Measurements from ENCODE around the gene CCDC81.

The CCDC81 gene

GRCh38 chr11:86395061-86395551, 20.4 kb downstream of the CCDC81 start:
- Histone ChIP-seq H3K9me3 (replicated peaks in 1 of 2; ENCODE audit: control insufficient read depth in 2 of 2, insufficient read depth in 1 of 2, low read depth in 1 of 2, low read length in 2 of 2) (no peaks in the 10 kb centered on the region), H3K4me1 (ENCODE audit: control insufficient read depth in 2 of 2, insufficient read depth in 1 of 2, low read depth in 1 of 2, low read length in 2 of 2) (peaks cover 0 to 6% of the 10 kb centered on the region in 2 donors), H3K27me3 (ENCODE audit: control insufficient read depth in 3 of 3, insufficient read depth in 3 of 3, low read depth in 1 of 3, low read length in 3 of 3) (no peaks in the 10 kb centered on the region), H3K18ac (ENCODE audit: low read length) (no peak overlapping the region), H2BK15ac (ENCODE audit: low read length) (no peak overlapping the region), H3K27ac (replicated peaks; ENCODE audit: low read length) (no peak overlapping the region), H3K14ac (ENCODE audit: low read length) (no peak overlapping the region), H3K9ac (ENCODE audit: low read depth, low read length, poor library complexity) (no peak overlapping the region), H2BK5ac (ENCODE audit: low read length) (no peak overlapping the region), H2AFZ (ENCODE audit: low read length) (peak overlapping the region; percentile 57), H3K4me3 (ENCODE audit: low read length in 2 of 2) (no peak overlapping the region), H2AK5ac (ENCODE audit: low read depth, low read length) (no peak overlapping the region), H3K4ac (ENCODE audit: low read length) (no peak overlapping the region), H2BK120ac (ENCODE audit: low read depth, low read length) (no peak overlapping the region), H3K23ac (ENCODE audit: low read depth, low read length, poor library complexity) (no peak overlapping the region), H3K36me3 (replicated peaks in 1 of 2; ENCODE audit: control insufficient read depth in 2 of 2, insufficient read depth in 2 of 2, low read length in 2 of 2) (no peaks in the 10 kb centered on the region), H3K4me2 (ENCODE audit: insufficient read depth, low read length, poor library complexity, severe bottlenecking) (no peak overlapping the region), H4K8ac (ENCODE audit: low read depth, low read length) (no peak overlapping the region), H4K91ac (ENCODE audit: low read depth, low read length, poor library complexity) (no peak overlapping the region), H2BK12ac (ENCODE audit: low read length) (no peak overlapping the region), H3K79me1 (ENCODE audit: low read depth, low read length) (no peaks in the 10 kb centered on the region)
- no peak for DNase-seq (ENCODE audit: low spot score)
- no CpG with 5 or more reads among the region's 6 CpGs for WGBS, 2 donors (ENCODE audit: extremely low coverage in 2 of 2, insufficient read length in 2 of 2, insufficient replicate concordance in 1 of 2)

GRCh38 chr11:86396396-86396795, 21.7 kb downstream of the CCDC81 start:
- no peak overlapping the region for H4K8ac ChIP-seq (ENCODE audit: low read depth, low read length)
- no peaks in the 10 kb centered on the region for H3K36me3 ChIP-seq (replicated peaks in 1 of 2; ENCODE audit: control insufficient read depth in 2 of 2, insufficient read depth in 2 of 2, low read length in 2 of 2)
- no peak overlapping the region for H2BK5ac ChIP-seq (ENCODE audit: low read length)
- H3K9ac ChIP-seq (ENCODE audit: low read depth, low read length, poor library complexity), result no peak overlapping the region
- no peak overlapping the region for H3K23ac ChIP-seq (ENCODE audit: low read depth, low read length, poor library complexity)
- peaks cover 0 to 6% of the 10 kb centered on the region in 2 donors for H3K4me1 ChIP-seq (ENCODE audit: control insufficient read depth in 2 of 2, insufficient read depth in 1 of 2, low read depth in 1 of 2, low read length in 2 of 2)
- no peaks in the 10 kb centered on the region for H3K79me1 ChIP-seq (ENCODE audit: low read depth, low read length)
- H3K9me3 ChIP-seq (replicated peaks in 1 of 2; ENCODE audit: control insufficient read depth in 2 of 2, insufficient read depth in 1 of 2, low read depth in 1 of 2, low read length in 2 of 2), result no peaks in the 10 kb centered on the region
- no peak overlapping the region for H3K14ac ChIP-seq (ENCODE audit: low read length)
- no CpG with 5 or more reads among the region's 2 CpGs for WGBS, 2 donors (ENCODE audit: extremely low coverage in 2 of 2, insufficient read length in 2 of 2, insufficient replicate concordance in 1 of 2)
- no peak overlapping the region for H2BK15ac ChIP-seq (ENCODE audit: low read length)
- no peak overlapping the region for H2AFZ ChIP-seq (ENCODE audit: low read length)
- H2BK12ac ChIP-seq (ENCODE audit: low read length), result no peak overlapping the region
- no peak for DNase-seq (ENCODE audit: low spot score)
- no peak overlapping the region for H3K18ac ChIP-seq (ENCODE audit: low read length)
- H3K27me3 ChIP-seq (ENCODE audit: control insufficient read depth in 3 of 3, insufficient read depth in 3 of 3, low read depth in 1 of 3, low read length in 3 of 3), result no peaks in the 10 kb centered on the region
- H3K27ac ChIP-seq (replicated peaks; ENCODE audit: low read length), result no peak overlapping the region
- no peak overlapping the region for H2AK5ac ChIP-seq (ENCODE audit: low read depth, low read length)
- H3K4me3 ChIP-seq (ENCODE audit: low read length in 2 of 2), result no peak overlapping the region
- no peak overlapping the region for H3K4ac ChIP-seq (ENCODE audit: low read length)
- H4K91ac ChIP-seq (ENCODE audit: low read depth, low read length, poor library complexity), result no peak overlapping the region
- no peak overlapping the region for H2BK120ac ChIP-seq (ENCODE audit: low read depth, low read length)
- no peak overlapping the region for H3K4me2 ChIP-seq (ENCODE audit: insufficient read depth, low read length, poor library complexity, severe bottlenecking)

GRCh38 chr11:86397351-86397750, 22.7 kb downstream of the CCDC81 start:
- H2BK15ac ChIP-seq (ENCODE audit: low read length), result no peak overlapping the region

GRCh38 chr11:86398106-86398505, 23.4 kb downstream of the CCDC81 start:
- H3K4me1 ChIP-seq (ENCODE audit: control insufficient read depth in 2 of 2, insufficient read depth in 1 of 2, low read depth in 1 of 2, low read length in 2 of 2), result peaks cover 0 to 6% of the 10 kb centered on the region in 2 donors
- no peak overlapping the region for H4K8ac ChIP-seq (ENCODE audit: low read depth, low read length)
- no peak overlapping the region for H3K14ac ChIP-seq (ENCODE audit: low read length)
- no peak for DNase-seq (ENCODE audit: low spot score)
- no peak overlapping the region for H3K4ac ChIP-seq (ENCODE audit: low read length)
- no peak overlapping the region for H2AK5ac ChIP-seq (ENCODE audit: low read depth, low read length)
- no peak overlapping the region for H3K4me2 ChIP-seq (ENCODE audit: insufficient read depth, low read length, poor library complexity, severe bottlenecking)
- H3K9me3 ChIP-seq (replicated peaks in 1 of 2; ENCODE audit: control insufficient read depth in 2 of 2, insufficient read depth in 1 of 2, low read depth in 1 of 2, low read length in 2 of 2), result no peaks in the 10 kb centered on the region
- H3K27me3 ChIP-seq (ENCODE audit: control insufficient read depth in 3 of 3, insufficient read depth in 3 of 3, low read depth in 1 of 3, low read length in 3 of 3), result no peaks in the 10 kb centered on the region
- H2BK15ac ChIP-seq (ENCODE audit: low read length), result no peak overlapping the region
- WGBS, 2 donors (ENCODE audit: extremely low coverage in 2 of 2, insufficient read length in 2 of 2, insufficient replicate concordance in 1 of 2), result no CpG with 5 or more reads among the region's 3 CpGs
- H3K23ac ChIP-seq (ENCODE audit: low read depth, low read length, poor library complexity), result no peak overlapping the region
- H2AFZ ChIP-seq (ENCODE audit: low read length), result no peak overlapping the region
- H3K18ac ChIP-seq (ENCODE audit: low read length), result no peak overlapping the region
- H4K91ac ChIP-seq (ENCODE audit: low read depth, low read length, poor library complexity), result no peak overlapping the region
- no peak overlapping the region for H3K9ac ChIP-seq (ENCODE audit: low read depth, low read length, poor library complexity)
- H2BK5ac ChIP-seq (ENCODE audit: low read length), result no peak overlapping the region
- no peaks in the 10 kb centered on the region for H3K79me1 ChIP-seq (ENCODE audit: low read depth, low read length)
- H2BK120ac ChIP-seq (ENCODE audit: low read depth, low read length), result no peak overlapping the region
- no peak overlapping the region for H3K4me3 ChIP-seq (ENCODE audit: low read length in 2 of 2)
- H2BK12ac ChIP-seq (ENCODE audit: low read length), result no peak overlapping the region
- H3K36me3 ChIP-seq (replicated peaks in 1 of 2; ENCODE audit: control insufficient read depth in 2 of 2, insufficient read depth in 2 of 2, low read length in 2 of 2), result no peaks in the 10 kb centered on the region
- H3K27ac ChIP-seq (replicated peaks; ENCODE audit: low read length), result no peak overlapping the region

More at GRCh38 chr11:86397351-86397750, 22.7 kb downstream of the CCDC81 start:
- Histone ChIP-seq H4K8ac (ENCODE audit: low read depth, low read length) (no peak overlapping the region), H2BK5ac (ENCODE audit: low read length) (no peak overlapping the region), H3K79me1 (ENCODE audit: low read depth, low read length) (no peaks in the 10 kb centered on the region), H3K14ac (ENCODE audit: low read length) (no peak overlapping the region), H2BK120ac (ENCODE audit: low read depth, low read length) (no peak overlapping the region), H4K91ac (ENCODE audit: low read depth, low read length, poor library complexity) (no peak overlapping the region), H3K4me1 (ENCODE audit: control insufficient read depth in 2 of 2, insufficient read depth in 1 of 2, low read depth in 1 of 2, low read length in 2 of 2) (peaks cover 0 to 6% of the 10 kb centered on the region in 2 donors), H2AK5ac (ENCODE audit: low read depth, low read length) (no peak overlapping the region), H3K9ac (ENCODE audit: low read depth, low read length, poor library complexity) (no peak overlapping the region), H3K4me3 (ENCODE audit: low read length in 2 of 2) (no peak overlapping the region), H2BK12ac (ENCODE audit: low read length) (no peak overlapping the region), H3K23ac (ENCODE audit: low read depth, low read length, poor library complexity) (no peak overlapping the region), H3K18ac (ENCODE audit: low read length) (no peak overlapping the region), H3K36me3 (replicated peaks in 1 of 2; ENCODE audit: control insufficient read depth in 2 of 2, insufficient read depth in 2 of 2, low read length in 2 of 2) (no peaks in the 10 kb centered on the region), H2AFZ (ENCODE audit: low read length) (no peak overlapping the region), H3K27me3 (ENCODE audit: control insufficient read depth in 3 of 3, insufficient read depth in 3 of 3, low read depth in 1 of 3, low read length in 3 of 3) (no peaks in the 10 kb centered on the region), H3K4me2 (ENCODE audit: insufficient read depth, low read length, poor library complexity, severe bottlenecking) (no peak overlapping the region), H3K4ac (ENCODE audit: low read length) (no peak overlapping the region), H3K9me3 (replicated peaks in 1 of 2; ENCODE audit: control insufficient read depth in 2 of 2, insufficient read depth in 1 of 2, low read depth in 1 of 2, low read length in 2 of 2) (no peaks in the 10 kb centered on the region), H3K27ac (replicated peaks; ENCODE audit: low read length) (no peak overlapping the region)
- no peak for DNase-seq (ENCODE audit: low spot score)
